Measurements from ENCODE around the gene ZNF532.

DNA sequence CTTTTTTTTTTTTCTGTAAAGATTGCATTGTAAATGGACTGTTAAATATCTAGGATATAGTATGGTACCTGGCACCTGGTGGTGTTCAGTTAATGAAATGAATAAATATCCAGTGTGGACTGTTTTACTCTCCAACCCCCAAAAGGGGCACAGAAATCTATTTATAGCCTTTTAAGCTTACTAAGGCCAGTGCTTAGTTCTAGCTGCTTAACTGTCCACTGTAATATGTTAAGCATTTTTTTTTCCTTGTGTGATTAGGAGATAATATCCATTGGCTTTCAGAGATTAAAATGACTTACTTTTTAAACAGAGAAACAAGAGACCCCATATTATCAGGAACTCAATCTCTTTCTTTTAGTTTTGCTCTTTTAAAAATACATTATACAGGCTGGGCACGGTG, 84.4 kb downstream of the ZNF532 start:
- TF ChIP-seq, protein P1, sequence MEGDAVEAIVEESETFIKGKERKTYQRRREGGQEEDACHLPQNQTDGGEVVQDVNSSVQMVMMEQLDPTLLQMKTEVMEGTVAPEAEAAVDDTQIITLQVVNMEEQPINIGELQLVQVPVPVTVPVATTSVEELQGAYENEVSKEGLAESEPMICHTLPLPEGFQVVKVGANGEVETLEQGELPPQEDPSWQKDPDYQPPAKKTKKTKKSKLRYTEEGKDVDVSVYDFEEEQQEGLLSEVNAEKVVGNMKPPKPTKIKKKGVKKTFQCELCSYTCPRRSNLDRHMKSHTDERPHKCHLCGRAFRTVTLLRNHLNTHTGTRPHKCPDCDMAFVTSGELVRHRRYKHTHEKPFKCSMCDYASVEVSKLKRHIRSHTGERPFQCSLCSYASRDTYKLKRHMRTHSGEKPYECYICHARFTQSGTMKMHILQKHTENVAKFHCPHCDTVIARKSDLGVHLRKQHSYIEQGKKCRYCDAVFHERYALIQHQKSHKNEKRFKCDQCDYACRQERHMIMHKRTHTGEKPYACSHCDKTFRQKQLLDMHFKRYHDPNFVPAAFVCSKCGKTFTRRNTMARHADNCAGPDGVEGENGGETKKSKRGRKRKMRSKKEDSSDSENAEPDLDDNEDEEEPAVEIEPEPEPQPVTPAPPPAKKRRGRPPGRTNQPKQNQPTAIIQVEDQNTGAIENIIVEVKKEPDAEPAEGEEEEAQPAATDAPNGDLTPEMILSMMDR (IDR thresholded peaks at IDR 0.05), result no peak
- no peak for TF ChIP-seq POLR2A (IDR thresholded peaks at IDR 0.05)

Measured in Peyer's patch (tissue), 4 donors.